HG02943 (cell line): Measurements from ENCODE around the gene BUB1B.
"Not testable (repeated sequence)": the region's sequence is repeated elsewhere in the genome, so short reads cannot be mapped to it uniquely, and the experiment has no call there.

Experiments used
- ATAC-seq: cut with Tn5 transposase; IDR thresholded peaks from one replicate; pipeline ENCODE4 v1.9.1; 2021; ENCODE audit warnings: mild to moderate bottlenecking, low read depth, moderate library complexity; ENCODE audit not compliant: unreplicated experiment

BUB1B gene

GRCh38 chr15:40134885-40135284, 26.0 kb upstream of the BUB1B start:
- no peak for ATAC-seq

DNA sequence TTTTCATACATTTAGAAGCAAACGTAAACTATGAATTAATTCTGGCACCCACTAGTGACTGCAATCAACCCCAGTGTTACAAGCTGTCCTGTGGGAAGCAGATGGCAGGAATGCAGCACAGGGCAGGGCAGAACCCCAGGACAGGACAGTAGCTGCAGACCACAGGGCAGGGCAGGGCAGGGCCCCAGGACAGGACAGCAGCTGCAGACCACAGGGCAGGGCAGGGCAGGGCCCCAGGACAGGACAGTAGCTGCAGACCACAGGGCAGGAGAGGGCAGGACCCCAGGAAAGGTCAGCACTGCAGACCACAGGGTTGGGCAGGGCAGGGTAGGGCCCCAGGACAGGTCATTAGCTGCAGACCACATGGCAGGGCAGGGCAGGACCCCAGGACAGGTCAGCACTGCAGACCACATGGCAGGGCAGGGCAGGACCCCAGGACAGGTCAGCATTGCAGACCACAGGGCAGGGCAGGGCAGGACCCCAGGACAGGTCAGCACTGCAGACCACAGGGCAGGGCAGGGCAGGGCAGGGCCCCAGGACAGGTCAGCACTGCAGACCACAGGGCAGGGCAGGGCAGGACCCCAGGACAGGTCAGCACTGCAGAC, 24.9 kb upstream of the BUB1B start:
- ATAC-seq, result not testable (repeated sequence)

GRCh38 chr15:40136470-40137302, 24.2 kb upstream of the BUB1B start:
- no peak for ATAC-seq

GRCh38 chr15:40137303-40138200, 23.3 kb upstream of the BUB1B start:
- no peak for ATAC-seq

- not testable (repeated sequence) for ATAC-seq
Measured at GRCh38 chr15:40138201-40138570, 22.7 kb upstream of the BUB1B start.

DNA sequence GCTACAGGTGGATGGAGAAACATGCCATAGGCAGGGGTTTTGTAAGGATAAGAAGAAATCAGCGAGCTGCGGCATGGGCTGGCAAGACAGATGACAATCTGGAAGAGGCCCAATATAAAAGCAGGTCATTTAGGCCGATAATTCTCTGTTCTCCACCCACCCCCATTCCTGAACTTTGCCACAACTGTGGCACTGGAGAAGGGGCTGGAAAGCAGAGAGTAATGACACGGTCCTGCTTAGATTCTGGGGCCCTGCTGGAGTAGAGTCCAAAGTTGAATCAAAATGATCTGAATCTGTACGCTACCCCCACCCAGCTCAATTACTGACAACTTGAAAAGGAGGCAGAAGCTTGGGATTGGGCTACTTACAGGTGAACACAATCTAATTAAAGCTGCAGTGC, 18.4 kb upstream of the BUB1B start:
- no peak for ATAC-seq

- no peak for ATAC-seq
Measured at GRCh38 chr15:40146037-40146436, 14.8 kb upstream of the BUB1B start.

DNA sequence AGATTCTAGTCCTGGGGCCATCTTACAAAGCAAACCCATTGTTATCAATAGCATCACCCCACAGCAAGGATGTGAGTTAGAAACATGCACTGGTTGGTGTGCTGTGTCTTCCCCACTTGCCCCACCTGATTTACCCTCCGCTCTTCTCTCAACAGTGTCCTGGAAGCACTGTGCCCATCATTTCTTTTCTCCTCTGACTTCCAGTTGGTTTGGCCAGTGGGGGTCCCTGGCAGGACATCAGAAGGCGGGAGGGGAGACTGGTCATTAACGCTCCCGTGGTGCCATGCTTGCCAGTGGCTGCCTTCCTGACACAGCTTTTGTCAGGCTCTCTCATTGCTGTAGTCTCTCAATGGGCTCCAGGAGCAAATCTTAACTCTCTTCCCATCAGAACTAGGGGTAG, 11.5 kb upstream of the BUB1B start:
- no peak for ATAC-seq

DNA sequence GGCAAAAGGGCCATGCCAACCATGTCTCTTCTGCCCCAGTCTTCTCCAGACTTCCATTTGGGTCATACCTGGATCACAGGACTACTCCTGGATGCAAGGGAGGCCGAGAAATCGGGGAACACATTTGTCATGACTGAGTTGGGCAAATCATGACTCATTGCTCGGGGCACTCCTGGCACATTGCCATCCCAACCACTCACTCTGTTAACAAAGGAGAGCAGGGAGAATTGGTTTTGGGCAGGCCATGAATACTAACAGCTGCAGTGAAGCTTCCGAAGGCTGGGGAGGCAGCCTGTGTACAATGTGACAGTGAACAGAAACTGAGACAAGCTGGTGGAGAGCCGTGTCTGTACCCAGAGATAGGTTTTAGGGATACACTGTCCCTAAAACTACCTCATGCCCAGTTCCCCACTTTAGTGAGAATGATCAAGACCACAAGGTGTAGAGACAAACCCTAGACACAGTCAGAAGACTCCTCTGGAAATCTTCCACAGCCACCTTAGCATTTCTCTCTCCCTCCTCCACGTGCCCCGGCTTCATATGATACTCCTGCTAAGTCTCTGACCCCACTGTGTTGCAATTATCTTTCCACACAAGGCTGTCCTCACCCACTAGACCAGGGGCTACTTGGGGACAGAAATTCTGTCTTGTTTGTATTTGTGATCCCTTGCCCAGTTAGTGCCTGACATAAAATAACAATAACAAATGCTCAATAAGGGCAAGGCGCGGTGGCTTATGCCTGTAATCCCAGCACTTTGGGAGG, 10.5 kb upstream of the BUB1B start:
- ATAC-seq, result no peak

DNA sequence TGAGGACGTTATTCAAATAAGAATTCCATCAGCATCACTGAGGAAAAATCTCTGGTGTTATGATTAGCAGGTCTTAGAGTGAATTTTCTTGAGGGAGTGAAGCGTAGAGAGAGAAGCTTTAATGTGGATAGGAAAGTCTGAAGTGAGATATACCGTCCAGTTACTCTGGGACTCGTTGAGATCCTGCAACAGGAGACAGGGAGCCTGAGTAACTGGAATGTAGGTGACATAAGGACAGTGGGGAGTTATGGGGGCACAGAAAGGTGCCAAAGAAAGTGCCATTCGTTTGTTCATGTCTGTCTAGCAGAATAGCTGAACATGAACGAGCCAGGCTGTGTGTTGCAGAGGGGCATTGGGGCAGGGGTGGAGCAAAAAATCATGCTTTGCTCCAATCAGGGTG, 9.4 kb upstream of the BUB1B start:
- ATAC-seq, result no peak

DNA sequence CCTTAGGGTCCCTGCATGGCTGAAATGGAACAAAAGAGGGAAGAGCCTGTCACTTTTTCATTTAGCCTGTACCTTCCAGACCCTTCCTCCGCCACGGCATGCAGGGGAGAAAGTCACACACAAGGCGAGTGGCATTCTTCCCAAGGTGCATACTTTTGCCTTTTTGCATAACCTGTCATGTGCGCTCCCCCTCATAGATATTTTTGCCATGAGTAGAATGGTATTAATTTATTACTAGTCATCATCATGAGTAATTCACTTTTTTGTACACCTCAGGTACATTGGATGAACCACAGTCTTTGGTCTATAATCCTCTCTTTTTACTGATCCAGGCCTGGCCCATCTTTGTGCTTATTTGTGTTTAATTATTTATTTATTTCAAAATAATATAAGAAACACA, 8.9 kb upstream of the BUB1B start:
- ATAC-seq, result no peak

- not testable (repeated sequence) for ATAC-seq
Measured at GRCh38 chr15:40154821-40155220, 6.0 kb upstream of the BUB1B start.

DNA sequence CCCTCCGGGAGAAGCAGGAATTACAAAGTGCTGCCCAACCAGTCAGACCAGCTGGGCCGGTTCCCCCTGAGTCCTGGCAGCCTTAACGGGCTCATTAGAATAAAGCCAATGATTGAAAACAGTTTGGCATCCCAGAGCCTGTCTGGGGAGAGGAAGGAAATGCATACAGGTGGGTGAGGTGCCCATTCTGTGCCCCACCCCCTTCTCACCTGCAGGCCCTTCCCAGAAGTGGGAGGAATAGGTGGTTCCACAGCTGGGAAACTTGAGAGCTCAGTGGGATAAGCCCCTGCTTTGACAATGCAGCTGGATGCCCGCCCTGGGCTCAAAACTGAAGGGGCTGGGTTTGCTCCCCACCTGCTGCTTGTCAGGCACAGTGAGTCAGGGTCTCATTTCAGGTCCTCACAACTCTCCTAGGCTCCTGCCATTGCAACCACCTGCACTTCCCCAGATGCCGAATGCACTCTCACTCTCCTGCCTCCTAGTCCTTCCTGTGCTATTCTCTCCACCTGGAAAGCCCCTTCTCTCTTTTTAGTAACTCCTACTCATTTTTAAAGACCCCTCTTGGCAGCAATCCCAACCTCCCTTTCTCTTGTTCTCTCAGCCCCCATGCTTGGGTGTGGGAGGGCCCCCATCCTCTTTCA, 5.5 kb upstream of the BUB1B start:
- no peak for ATAC-seq

DNA sequence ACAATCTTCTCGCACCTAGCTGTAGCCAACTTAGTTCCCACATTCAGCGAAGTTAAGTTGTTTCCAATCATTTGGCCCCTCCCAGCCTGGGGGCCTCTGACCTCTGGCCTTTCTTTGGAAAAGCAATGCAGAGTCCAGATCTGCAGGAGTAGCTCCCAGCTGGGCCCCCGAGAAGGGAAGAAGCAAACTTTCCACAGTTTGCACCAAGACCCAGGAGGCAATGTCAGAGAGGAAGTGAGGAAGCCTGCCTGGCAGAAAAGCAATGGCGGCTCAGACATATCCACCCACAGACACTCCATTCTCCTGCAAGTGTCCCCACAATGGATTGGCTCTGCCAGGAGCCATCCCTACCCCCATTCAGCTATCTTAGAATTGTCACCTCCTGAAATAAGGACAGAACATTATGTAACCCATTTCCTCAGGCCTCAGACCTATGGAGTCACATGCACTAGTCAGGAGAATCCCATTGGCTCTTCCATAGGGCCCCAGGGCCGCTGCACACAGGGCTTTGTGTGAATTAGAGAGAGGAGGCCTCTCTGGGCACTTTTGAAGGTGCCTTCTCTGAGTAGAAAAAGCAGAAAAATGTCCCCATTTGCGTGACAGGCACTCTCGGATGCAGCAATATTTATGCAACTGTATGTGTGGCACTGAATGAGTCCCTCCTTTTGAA, 3.0 kb upstream of the BUB1B start:
- no peak for ATAC-seq

DNA sequence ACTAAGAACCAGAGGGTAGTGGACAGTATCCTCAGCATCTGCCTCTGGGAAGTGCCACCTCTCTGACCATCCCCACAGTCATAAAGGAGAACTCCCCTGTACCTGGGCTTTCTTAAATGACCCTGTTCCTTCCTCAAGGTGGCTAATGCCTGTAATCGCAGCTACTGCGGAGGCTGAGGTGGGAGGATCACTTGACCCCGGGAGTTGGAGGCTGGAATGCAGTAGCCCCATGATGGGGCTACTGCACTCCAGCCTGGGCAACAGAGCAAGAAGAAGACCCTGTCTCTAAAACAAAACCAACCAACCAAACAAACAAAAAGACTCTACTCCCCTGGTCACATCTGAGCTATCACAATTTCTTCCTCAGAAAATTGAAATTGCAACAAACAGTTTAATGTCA, 848 bp upstream of the BUB1B start:
- ATAC-seq, result no peak

DNA sequence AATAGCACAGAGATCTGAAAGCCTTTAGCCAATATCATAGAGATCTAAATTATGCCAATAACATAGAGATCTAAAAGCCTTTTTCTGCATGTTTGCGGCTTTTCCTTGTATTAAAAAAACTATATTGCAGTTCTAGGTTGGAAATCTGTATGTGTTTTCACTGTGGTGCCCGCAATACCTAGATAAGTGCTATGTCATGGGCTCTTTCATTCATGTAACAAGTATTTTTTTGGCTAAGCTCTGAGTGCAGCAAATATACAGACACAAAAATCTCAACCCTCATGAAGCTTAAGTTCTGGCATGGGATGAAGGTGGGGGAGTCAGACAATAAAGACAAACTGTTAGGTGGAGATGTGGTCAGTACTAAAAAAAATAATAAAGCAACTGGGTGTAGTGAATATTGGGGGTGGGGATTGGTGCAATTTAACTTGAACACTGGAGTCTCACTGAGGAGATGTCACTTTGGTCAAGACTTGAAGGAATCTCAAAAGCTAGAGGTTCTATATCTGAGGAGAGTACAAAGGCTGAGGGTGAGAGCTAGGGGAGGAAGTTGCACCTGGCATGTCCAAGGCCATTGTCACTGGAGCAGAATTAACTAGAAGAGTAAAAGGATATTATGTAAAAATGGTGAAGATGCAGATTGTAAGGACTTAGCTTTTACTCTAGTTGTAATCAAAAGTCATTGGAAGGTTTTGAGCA, 973 bp downstream of the BUB1B start:
- no peak for ATAC-seq

- no peak for ATAC-seq
Measured at GRCh38 chr15:40162552-40162951, 1.7 kb downstream of the BUB1B start.

DNA sequence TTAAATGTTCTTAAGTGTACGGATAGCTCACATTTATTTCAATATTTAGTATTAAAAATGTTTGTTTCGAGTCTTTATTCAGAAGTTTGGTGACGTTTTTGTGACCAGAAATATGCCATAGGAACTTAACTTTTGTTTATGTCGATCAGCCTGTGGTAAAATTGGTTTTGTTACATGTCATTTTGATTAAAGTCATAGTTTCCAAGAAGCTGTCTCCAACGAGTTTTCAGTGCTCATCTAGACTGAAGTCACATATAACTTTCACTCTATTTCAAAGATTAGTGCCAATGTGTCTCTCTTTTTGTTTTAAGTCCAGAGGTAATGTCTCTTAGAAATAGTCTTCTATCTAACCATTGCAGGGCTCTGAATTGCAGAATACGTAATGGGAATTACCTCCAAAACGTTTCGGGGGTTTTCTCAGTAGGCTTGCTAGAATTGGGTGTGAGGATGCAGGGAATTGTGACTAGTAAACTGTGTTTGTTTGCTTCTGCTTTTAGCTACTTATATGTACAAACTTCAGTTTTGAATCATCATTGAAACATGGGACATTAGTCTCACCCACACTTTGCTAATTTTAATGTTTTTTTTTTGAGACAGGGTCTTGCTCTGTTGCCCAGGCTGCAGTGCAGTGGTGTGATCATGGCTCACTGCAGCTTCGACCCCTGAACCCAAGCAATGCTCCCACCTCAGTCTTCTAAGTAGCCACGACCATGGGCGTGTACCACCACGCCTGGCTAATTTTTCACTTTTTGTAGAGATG, 3.0 kb downstream of the BUB1B start:
- ATAC-seq, result no peak
